ENCODE measurements around the gene RIPPLY3. TPM values are rescaled to one million over a fixed set of nuclear protein-coding genes. Genes with fewer than 3 reads are reported as not detected.

The RIPPLY3 gene
- total and polyA plus RNA-seq, 2 of the 13 experiments (the other 11 are each of a cell fraction or from before 2014, with no cell fraction given): 0.09 to 2.9 TPM

DNA sequence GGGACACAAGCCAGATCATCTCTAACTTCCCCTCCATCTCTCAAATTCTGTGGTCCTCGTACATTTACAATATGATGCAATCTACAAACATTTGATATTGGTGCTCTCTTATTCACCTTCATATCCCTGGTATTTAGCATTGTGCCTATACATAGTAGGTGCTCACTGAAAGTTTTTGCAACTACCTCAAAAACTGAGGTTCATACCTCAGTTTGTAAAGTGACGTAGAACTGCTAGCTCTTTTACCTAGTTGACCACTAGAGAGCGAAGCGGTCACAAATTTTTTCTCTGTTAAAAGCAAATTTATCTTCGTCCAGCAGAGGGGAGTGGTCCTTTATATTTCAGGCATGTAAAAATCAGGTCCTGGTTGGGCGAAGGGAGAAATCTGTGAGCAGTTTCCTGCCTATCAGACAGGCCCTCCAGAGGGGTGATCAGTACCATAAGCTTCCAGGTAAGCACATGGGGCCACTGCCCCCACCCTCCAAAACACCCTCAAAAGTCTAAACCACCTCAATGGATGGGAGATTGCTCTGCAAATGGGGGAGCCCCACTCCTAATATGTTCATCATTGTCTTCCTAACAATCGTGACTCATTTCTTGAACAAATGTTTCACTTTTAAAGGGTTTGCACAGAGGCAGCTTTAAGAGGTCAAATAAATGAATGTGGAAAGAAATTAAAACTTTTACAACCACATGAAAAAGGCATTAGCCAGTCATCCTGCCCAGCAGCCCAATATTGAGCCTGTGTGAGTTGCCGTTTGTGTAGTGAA, 29.4 kb upstream of the RIPPLY3 start:
- ChIA-PET CTCF (ENCODE audit: low intra/inter-chr PET ratio, low total read pairs) (interaction anchor here (0.6 to 2.7 kb wide), 7 partner anchors 10 to 110 kb away, joined by 3 to 46 read pairs (median 6); partner anchors contain the start of gene PIGP), POLR2A (interaction anchor here (1.0 to 2.3 kb wide), 5 partner anchors 10 to 33 kb away, joined by 3 to 25 read pairs (median 11); partner anchors contain the start of gene HLCS)
- in situ Hi-C loops (cut with HindIII; ENCODE audit: extremely low pct_ligation_motif_present, low pct_unique_long_range_greater_than_20kb) (no loop called here), intact Hi-C loops (cut with micrococcal nuclease; ENCODE audit: unreplicated experiment) (loop anchor here (1.0 to 2.0 kb wide), 3 partner anchors 13 to 102 kb away; no protein-coding TSS in a partner anchor)
- Histone ChIP-seq H3K4me2 (ENCODE audit: low read depth, low read length) (peak overlapping the region; percentile 61), H3K9ac (ENCODE audit: insufficient read depth, low read depth, low read length) (peak overlapping the region; percentile 8; the same call in 1 of the 2 replicates), H3K36me3 (replicated peaks in 1 of 2; ENCODE audit: control insufficient read depth in 1 of 2, insufficient read depth in 2 of 2, low read length in 2 of 2) (no peaks in the 10 kb centered on the region), H3K4me1 (ENCODE audit: insufficient read depth, low read length) (peaks cover 22% of the 10 kb centered on the region), H3K9me3 (ENCODE audit: low read length) (no peaks in the 10 kb centered on the region), H3K79me2 (ENCODE audit: insufficient read depth, low read length) (no peaks in the 10 kb centered on the region), H3K4me3 (replicated peaks in 1 of 3; ENCODE audit: insufficient read depth in 1 of 3, low read depth in 2 of 3, low read length in 3 of 3) (peak overlapping the region in 1 of 3 experiments; percentile 7; a peak in 1 of 6 replicates), H2AFZ (ENCODE audit: low read length) (peak overlapping the region; percentile 25), H4K20me1 (ENCODE audit: insufficient read depth, low read length) (no peaks in the 10 kb centered on the region), H3K27ac (ENCODE audit: extremely low read length, insufficient read depth, low read length) (peak overlapping the region; percentile 18), H3K27me3 (ENCODE audit: control insufficient read depth in 1 of 2, insufficient read depth in 2 of 2, low read length in 2 of 2) (no peaks in the 10 kb centered on the region)
- no TSS peak for BruUV-seq (replicated peaks)
- FAIRE-seq (peak; percentile 87), DNase-seq (ENCODE audit: low spot score) (peak; percentile 87), ATAC-seq (peak; percentile 89)
- WGBS (ENCODE audit: low lambda C conversion rate): 34% methylated on average over 8 of the region's 8 CpGs
- TF ChIP-seq ZBTB21 (CRISPR knock-in tag; IDR thresholded peaks at IDR 0.05): 0 out of 2 replicates have a peak, but pooled peaks have one; percentile 18
- peak; percentile 45; the same call in 1 of the 2 replicates for TF ChIP-seq GATAD2A (CRISPR knock-in tag; IDR thresholded peaks at IDR 0.05)
- peak; percentile 41; the same call in 1 of the 2 replicates for TF ChIP-seq ATF1 (CRISPR knock-in tag; IDR thresholded peaks at IDR 0.05)
- TF ChIP-seq CEBPB (IDR thresholded peaks at IDR 0.05; ENCODE audit: borderline replicate concordance, low read depth, low read length): peak; percentile 47
- TF ChIP-seq, protein P1, sequence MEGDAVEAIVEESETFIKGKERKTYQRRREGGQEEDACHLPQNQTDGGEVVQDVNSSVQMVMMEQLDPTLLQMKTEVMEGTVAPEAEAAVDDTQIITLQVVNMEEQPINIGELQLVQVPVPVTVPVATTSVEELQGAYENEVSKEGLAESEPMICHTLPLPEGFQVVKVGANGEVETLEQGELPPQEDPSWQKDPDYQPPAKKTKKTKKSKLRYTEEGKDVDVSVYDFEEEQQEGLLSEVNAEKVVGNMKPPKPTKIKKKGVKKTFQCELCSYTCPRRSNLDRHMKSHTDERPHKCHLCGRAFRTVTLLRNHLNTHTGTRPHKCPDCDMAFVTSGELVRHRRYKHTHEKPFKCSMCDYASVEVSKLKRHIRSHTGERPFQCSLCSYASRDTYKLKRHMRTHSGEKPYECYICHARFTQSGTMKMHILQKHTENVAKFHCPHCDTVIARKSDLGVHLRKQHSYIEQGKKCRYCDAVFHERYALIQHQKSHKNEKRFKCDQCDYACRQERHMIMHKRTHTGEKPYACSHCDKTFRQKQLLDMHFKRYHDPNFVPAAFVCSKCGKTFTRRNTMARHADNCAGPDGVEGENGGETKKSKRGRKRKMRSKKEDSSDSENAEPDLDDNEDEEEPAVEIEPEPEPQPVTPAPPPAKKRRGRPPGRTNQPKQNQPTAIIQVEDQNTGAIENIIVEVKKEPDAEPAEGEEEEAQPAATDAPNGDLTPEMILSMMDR (CRISPR knock-in tag; IDR thresholded peaks at IDR 0.05): peak; percentile 87
- 0 out of 2 replicates have a peak, but pooled peaks have one; percentile 18 for TF ChIP-seq HDAC2 (CRISPR knock-in tag; IDR thresholded peaks at IDR 0.05)
- TF ChIP-seq HOXD1 (CRISPR knock-in tag; IDR thresholded peaks at IDR 0.05): no peak
- TF ChIP-seq CREM (IDR thresholded peaks at IDR 0.05): peak; percentile 45; the same call in 1 of the 2 replicates
- no peak for TF ChIP-seq CREM (CRISPR knock-in tag; IDR thresholded peaks at IDR 0.05)
- peak; percentile 59; the same call in 1 of the 2 replicates for TF ChIP-seq IRF2 (CRISPR knock-in tag; IDR thresholded peaks at IDR 0.05)
- TF ChIP-seq, protein P2, sequence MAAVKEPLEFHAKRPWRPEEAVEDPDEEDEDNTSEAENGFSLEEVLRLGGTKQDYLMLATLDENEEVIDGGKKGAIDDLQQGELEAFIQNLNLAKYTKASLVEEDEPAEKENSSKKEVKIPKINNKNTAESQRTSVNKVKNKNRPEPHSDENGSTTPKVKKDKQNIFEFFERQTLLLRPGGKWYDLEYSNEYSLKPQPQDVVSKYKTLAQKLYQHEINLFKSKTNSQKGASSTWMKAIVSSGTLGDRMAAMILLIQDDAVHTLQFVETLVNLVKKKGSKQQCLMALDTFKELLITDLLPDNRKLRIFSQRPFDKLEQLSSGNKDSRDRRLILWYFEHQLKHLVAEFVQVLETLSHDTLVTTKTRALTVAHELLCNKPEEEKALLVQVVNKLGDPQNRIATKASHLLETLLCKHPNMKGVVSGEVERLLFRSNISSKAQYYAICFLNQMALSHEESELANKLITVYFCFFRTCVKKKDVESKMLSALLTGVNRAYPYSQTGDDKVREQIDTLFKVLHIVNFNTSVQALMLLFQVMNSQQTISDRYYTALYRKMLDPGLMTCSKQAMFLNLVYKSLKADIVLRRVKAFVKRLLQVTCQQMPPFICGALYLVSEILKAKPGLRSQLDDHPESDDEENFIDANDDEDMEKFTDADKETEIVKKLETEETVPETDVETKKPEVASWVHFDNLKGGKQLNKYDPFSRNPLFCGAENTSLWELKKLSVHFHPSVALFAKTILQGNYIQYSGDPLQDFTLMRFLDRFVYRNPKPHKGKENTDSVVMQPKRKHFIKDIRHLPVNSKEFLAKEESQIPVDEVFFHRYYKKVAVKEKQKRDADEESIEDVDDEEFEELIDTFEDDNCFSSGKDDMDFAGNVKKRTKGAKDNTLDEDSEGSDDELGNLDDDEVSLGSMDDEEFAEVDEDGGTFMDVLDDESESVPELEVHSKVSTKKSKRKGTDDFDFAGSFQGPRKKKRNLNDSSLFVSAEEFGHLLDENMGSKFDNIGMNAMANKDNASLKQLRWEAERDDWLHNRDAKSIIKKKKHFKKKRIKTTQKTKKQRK (IDR thresholded peaks at IDR 0.05; ENCODE audit: low read length): no peak
- peak; percentile 58; the same call in 1 of the 2 replicates for TF ChIP-seq KAT8 (CRISPR knock-in tag; IDR thresholded peaks at IDR 0.05)
- TF ChIP-seq ARID3A (IDR thresholded peaks at IDR 0.05; ENCODE audit: low read depth, low read length): peak; percentile 49; the same call in 1 of the 2 replicates
- TF ChIP-seq ERF (CRISPR knock-in tag; IDR thresholded peaks at IDR 0.05): 0 out of 2 replicates have a peak, but pooled peaks have one; percentile 45
- no peak for TF ChIP-seq SOX13 (IDR thresholded peaks at IDR 0.05)
- TF ChIP-seq SOX13 (CRISPR knock-in tag; conservative IDR thresholded peaks at IDR 0.05 in 1 of 2, IDR thresholded peaks at IDR 0.05 in 1 of 2): 0 out of 4 replicates have a peak, but pooled peaks of 1 of the 2 experiments have one; percentile 13
- TF ChIP-seq KLF16 (CRISPR knock-in tag; IDR thresholded peaks at IDR 0.05): 0 out of 4 replicates have a peak, but pooled peaks of 1 of the 2 experiments have one; percentile 67

All from HepG2 (cell line).